Prostate gland (tissue), 2 donors: ENCODE data around the gene CUTC. TPM values are rescaled to one million over a fixed set of nuclear protein-coding genes. Genes with fewer than 3 reads are reported as not detected.
"Not testable (repeated sequence)": the region's sequence is repeated elsewhere in the genome, so short reads cannot be mapped to it uniquely, and the experiment has no call there.

Source experiments
- DNase-seq: peaks from one replicate; pipeline ENCODE4 v3.0.0-alpha.2; 2019; ENCODE audit warnings: low spot score
- H3K27ac ChIP-seq, 2 donors: fragments of 200-600 bp; sonication (generic); 2 replicates each; pipeline ENCODE4 v1.5.1; 2017 to 2019
- H3K27me3 ChIP-seq: fragments of 200-600 bp; sonication (generic); replicated peaks from 2 replicates; pipeline ENCODE4 v1.5.1; 2019; ENCODE audit not compliant: insufficient read depth
- H3K36me3 ChIP-seq, 2 donors: fragments of 200-600 bp; sonication (generic); 1 replicate in 1 of 2; 2 replicates in 1 of 2; pipeline versions ENCODE4 v1.5.1 to v1.8.1; 2017 to 2019
- H3K4me1 ChIP-seq: fragments of 200-600 bp; sonication (generic); replicated peaks from 2 replicates; pipeline ENCODE4 v1.5.1; 2019
- H3K4me3 ChIP-seq, 2 donors: fragments of 200-600 bp; sonication (generic); 2 replicates each; pipeline ENCODE4 v1.5.1; 2017 to 2019
- H3K9me3 ChIP-seq: fragments of 200-600 bp; sonication (generic); 2 replicates; pipeline ENCODE4 v1.5.1; 2017
- CTCF ChIP-seq, 4 experiments: fragments of 200-600 bp in 2 of 4; fragments of 450-650 bp in 2 of 4; sonication (generic) in 2 of 4; IDR thresholded peaks; 1 replicate in 3 of 4; 2 replicates in 1 of 4; pipeline ENCODE4 v1.5.1; 2016 to 2019; ENCODE audit warnings: antibody characterized with exemption in 4 of 4, mild to moderate bottlenecking in 2 of 4, moderate library complexity in 2 of 4
- POLR2A ChIP-seq: fragments of 450-650 bp; IDR thresholded peaks from one replicate; pipeline ENCODE4 v1.6.1; 2016; ENCODE audit warnings: antibody characterized with exemption, mild to moderate bottlenecking
- POLR2AphosphoS5 ChIP-seq: sonication (generic); formaldehyde crosslinking; IDR thresholded peaks from one replicate; pipeline ENCODE4 v1.6.1; 2017; ENCODE audit warnings: antibody characterized with exemption
- WGBS: methylation state at CpG from one replicate; pipeline ENCODE4 v1.1.5; 2018; 5-methylcytosine and 5-hydroxymethylcytosine counted together
- intact Hi-C: fragments of 100-400 bp; cut with DNase I; formaldehyde crosslinking; loops from one replicate; pipeline ENCODE4 v1.14.2; 2022
- total RNA-seq, 2 donors: library from RNA; depleted of rRNA; stranded (reverse); fragments of >200 nt; gene quantifications; one replicate each; pipeline ENCODE4 v1.1.0, GENCODE V29; 2016

CUTC gene
- total RNA-seq, 2 donors from 2014 or later, result 18.4 to 27.3 TPM

GRCh38 chr10:99730026-99730425, 2.0 kb upstream of the CUTC start:
- Histone ChIP-seq H3K27me3 (no peaks in the 10 kb centered on the region), H3K9me3 (no peaks in the 10 kb centered on the region), H3K4me1 (no peaks in the 10 kb centered on the region), H3K4me3 (no peak overlapping the region), H3K36me3 (no peaks in the 10 kb centered on the region), H3K27ac (no peak overlapping the region)
- no peak for DNase-seq
- WGBS, result 100% methylated on average over 1 of the region's 1 CpG
- no peak for TF ChIP-seq POLR2A
- TF ChIP-seq POLR2AphosphoS5, result no peak
- TF ChIP-seq CTCF (IDR thresholded peaks at IDR 0.05), result no peak
- intact Hi-C loops, result loop anchor here (10.0 kb wide), 1 partner anchor 55 kb away; the partner anchor contains the start of gene ABCC2

- no peaks in the 10 kb centered on the region for H3K27me3 ChIP-seq
- peak overlapping the region; percentile 75 to 89 for H3K4me3 ChIP-seq
- TF ChIP-seq CTCF (IDR thresholded peaks at IDR 0.05), result no peak
- TF ChIP-seq POLR2AphosphoS5, result no peak
- no peaks in the 10 kb centered on the region for H3K9me3 ChIP-seq
- peak overlapping the region; percentile 94 to 97 for H3K27ac ChIP-seq
- WGBS, result 7% methylated on average over 16 of the region's 16 CpGs
- H3K36me3 ChIP-seq, result no peaks in the 10 kb centered on the region
- no peaks in the 10 kb centered on the region for H3K4me1 ChIP-seq
- no peak for DNase-seq
- intact Hi-C loops, result loop anchor here (10.0 kb wide), 1 partner anchor 53 kb away; the partner anchor contains the start of gene ABCC2
Measured at GRCh38 chr10:99731306-99732032, 565 bp upstream of the CUTC start.

- 88% methylated on average over 8 of the region's 8 CpGs for WGBS
- H3K27ac ChIP-seq, result no peak overlapping the region
- no peak for DNase-seq
- H3K27me3 ChIP-seq, result no peaks in the 10 kb centered on the region
- TF ChIP-seq POLR2AphosphoS5, result no peak
- TF ChIP-seq POLR2A, result no peak
- no peak for TF ChIP-seq CTCF (IDR thresholded peaks at IDR 0.05)
- intact Hi-C loops, result loop anchor here (10.0 kb wide), 1 partner anchor 51 kb away; the partner anchor contains the start of gene ABCC2
- H3K9me3 ChIP-seq, result no peaks in the 10 kb centered on the region
- no peaks in the 10 kb centered on the region for H3K36me3 ChIP-seq
- H3K4me3 ChIP-seq, result no peak overlapping the region
- H3K4me1 ChIP-seq, result no peaks in the 10 kb centered on the region
Measured at GRCh38 chr10:99733366-99733765, 1.3 kb downstream of the CUTC start.

- not testable (repeated sequence) for H3K9me3 ChIP-seq, H3K27me3 ChIP-seq, H3K4me3 ChIP-seq, H3K27ac ChIP-seq, H3K4me1 ChIP-seq, H3K36me3 ChIP-seq, DNase-seq
- WGBS, result 98% methylated on average over 10 of the region's 10 CpGs
- intact Hi-C loops, result loop anchor here (10.0 kb wide), 1 partner anchor 51 kb away; the partner anchor contains the start of gene ABCC2
Measured at GRCh38 chr10:99734111-99734510, 2.1 kb downstream of the CUTC start.

GRCh38 chr10:99740260-99740659, 8.2 kb downstream of the CUTC start:
- WGBS, result 97% methylated on average over 2 of the region's 2 CpGs
- intact Hi-C loops, result no loop called here
- Histone ChIP-seq H3K4me1 (no peaks in the 10 kb centered on the region), H3K27ac (no peak overlapping the region), H3K9me3 (no peaks in the 10 kb centered on the region), H3K27me3 (no peaks in the 10 kb centered on the region), H3K4me3 (no peak overlapping the region), H3K36me3 (peaks cover 2 to 4% of the 10 kb centered on the region in 2 donors)
- DNase-seq, result no peak
- TF ChIP-seq POLR2A (no peak), POLR2AphosphoS5 (no peak), CTCF (IDR thresholded peaks at IDR 0.05) (no peak)
